Measurements from ENCODE around the gene FILIP1. TPM values are rescaled to one million over a fixed set of nuclear protein-coding genes. Genes with fewer than 3 reads are reported as not detected.
"Not testable (repeated sequence)": the region's sequence is repeated elsewhere in the genome, so short reads cannot be mapped to it uniquely, and the experiment has no call there.

The FILIP1 gene
- total RNA-seq, 2 experiments from 2014 or later: not detected

DNA sequence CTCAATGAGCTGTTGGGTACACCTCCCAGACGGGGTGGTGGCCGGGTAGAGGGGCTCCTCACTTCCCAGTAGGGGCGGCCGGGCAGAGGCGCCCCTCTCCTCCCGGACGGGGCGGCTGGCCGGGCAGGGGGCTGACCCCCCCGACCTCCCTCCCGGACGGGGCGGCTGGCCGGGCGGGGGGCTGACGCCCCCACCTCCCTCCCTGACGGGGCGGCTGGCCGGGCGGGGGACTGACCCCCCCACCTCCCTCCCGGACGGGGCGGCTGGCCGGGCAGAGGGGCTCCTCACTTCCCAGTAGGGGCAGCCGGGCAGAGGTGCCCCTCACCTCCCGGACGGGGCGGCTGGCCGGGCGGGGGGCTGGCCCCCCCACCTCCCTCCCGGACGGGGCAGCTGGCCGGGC is 52.1 kb downstream of the FILIP1 start:
- intact Hi-C loops (cut with micrococcal nuclease); CTCF ChIA-PET; H3K27me3 Mint-ChIP-seq; DNase-seq; H3K27ac Mint-ChIP-seq; H3K4me1 Mint-ChIP-seq (ENCODE audit: low read depth); H3K36me3 Mint-ChIP-seq; POLR2A ChIA-PET; H3K4me3 Mint-ChIP-seq; H3K9me3 Mint-ChIP-seq: not testable (repeated sequence)

DNA sequence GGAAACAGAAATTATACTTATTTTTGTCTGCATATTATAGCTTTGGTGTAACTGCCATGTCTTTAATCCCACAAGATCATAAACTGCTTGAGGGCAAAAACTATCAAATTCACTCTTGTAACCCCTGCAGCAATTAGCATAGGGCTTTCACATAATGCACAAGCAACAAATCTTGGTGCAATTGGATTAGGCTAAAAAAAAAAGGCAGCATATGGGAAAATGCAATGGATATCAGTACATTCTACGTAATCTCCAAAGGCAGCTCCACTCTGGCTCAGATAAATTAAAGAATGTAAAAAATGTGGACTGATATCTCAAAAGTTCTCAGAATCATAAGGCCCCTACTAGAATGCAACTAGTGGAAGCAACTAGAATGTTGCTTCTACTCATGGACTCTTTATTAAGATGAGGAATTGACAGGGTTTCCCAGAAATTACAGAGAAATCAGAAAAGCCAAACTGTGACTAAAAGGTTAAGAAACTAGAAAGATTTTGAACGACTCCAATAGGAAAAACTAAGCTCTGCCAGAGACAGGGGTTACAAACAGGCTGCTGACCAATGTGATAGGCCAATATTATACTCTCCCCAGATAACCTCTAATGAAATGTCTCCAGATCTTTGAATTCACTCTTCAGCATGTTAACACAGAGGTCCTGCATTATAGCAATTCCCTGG is 55.0 kb downstream of the FILIP1 start:
- CTCF ChIA-PET: no interaction called here
- Mint-ChIP-seq H3K4me3 (no peak overlapping the region), H3K27me3 (peaks cover 12% of the 10 kb centered on the region), H3K36me3 (no peaks in the 10 kb centered on the region), H3K4me1 (ENCODE audit: low read depth) (no peaks in the 10 kb centered on the region), H3K9me3 (no peaks in the 10 kb centered on the region), H3K27ac (no peak overlapping the region)
- POLR2A ChIA-PET: no interaction called here
- intact Hi-C loops (cut with micrococcal nuclease): no loop called here
- no peak for DNase-seq

DNA sequence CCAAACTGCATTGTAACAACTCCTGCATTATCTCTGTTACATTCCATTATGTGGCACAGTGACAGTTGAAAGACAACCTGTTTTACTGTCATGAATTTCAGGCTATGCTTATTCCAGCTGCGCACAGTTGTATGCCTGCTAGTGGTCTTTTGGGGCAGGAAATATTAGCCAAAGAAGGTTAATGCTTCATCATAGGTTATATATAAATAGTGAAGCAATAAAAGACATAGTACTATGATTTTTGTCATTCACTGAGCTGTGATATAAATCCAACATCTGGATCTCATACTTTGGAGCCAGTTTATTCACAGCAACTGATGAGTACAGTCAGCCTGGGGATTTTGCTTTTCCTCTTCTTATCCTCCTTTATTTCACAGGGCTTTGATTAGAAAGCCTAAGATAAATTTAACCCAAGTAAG is 55.6 kb downstream of the FILIP1 start:
- DNase-seq: no peak
- H3K36me3 Mint-ChIP-seq: no peaks in the 10 kb centered on the region
- H3K27me3 Mint-ChIP-seq: peaks cover 12% of the 10 kb centered on the region
- ChIA-PET CTCF (no interaction called here), POLR2A (no interaction called here)
- intact Hi-C loops (cut with micrococcal nuclease): no loop called here
- H3K27ac Mint-ChIP-seq: no peak overlapping the region
- H3K4me3 Mint-ChIP-seq: no peak overlapping the region
- no peaks in the 10 kb centered on the region for H3K4me1 Mint-ChIP-seq (ENCODE audit: low read depth)
- H3K9me3 Mint-ChIP-seq: no peaks in the 10 kb centered on the region

- Mint-ChIP-seq H3K4me3 (no peak overlapping the region), H3K27me3 (peaks cover 14% of the 10 kb centered on the region), H3K4me1 (ENCODE audit: low read depth) (no peaks in the 10 kb centered on the region), H3K27ac (no peak overlapping the region), H3K9me3 (no peaks in the 10 kb centered on the region), H3K36me3 (no peaks in the 10 kb centered on the region)
- DNase-seq: no peak
- ChIA-PET POLR2A (no interaction called here), CTCF (no interaction called here)
- intact Hi-C loops (cut with micrococcal nuclease): no loop called here
Measured at GRCh38 chr6:75437421-75437891, 56.1 kb downstream of the FILIP1 start.

DNA sequence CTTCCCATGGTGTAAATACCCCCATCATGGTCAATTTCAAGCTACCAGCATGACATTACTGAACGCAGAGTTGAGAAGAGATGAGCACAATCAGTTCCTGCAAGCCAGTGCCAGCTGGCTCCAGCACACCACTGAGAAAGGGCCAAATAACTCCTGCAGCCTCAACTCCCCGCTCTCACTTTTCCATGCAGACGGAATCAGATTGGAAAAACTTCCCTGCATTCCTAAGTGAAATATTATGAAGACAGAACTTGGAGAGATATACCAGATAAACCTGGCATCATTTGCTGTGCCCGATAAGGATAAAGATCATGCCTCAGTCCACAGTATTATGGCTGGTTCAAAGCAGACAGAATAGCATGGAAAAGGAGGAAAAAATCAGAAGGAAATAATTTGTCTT is 56.7 kb downstream of the FILIP1 start:
- Mint-ChIP-seq H3K4me3 (no peak overlapping the region), H3K36me3 (no peaks in the 10 kb centered on the region), H3K4me1 (ENCODE audit: low read depth) (no peaks in the 10 kb centered on the region), H3K9me3 (no peaks in the 10 kb centered on the region), H3K27ac (no peak overlapping the region), H3K27me3 (peaks cover 14% of the 10 kb centered on the region)
- POLR2A ChIA-PET: no interaction called here
- intact Hi-C loops (cut with micrococcal nuclease): no loop called here
- no peak for DNase-seq
- CTCF ChIA-PET: no interaction called here

- H3K4me1 Mint-ChIP-seq (ENCODE audit: low read depth); H3K4me3 Mint-ChIP-seq; intact Hi-C loops (cut with micrococcal nuclease): not testable (repeated sequence)
Measured at GRCh38 chr6:75432809-75433208, 60.8 kb downstream of the FILIP1 start.

DNA sequence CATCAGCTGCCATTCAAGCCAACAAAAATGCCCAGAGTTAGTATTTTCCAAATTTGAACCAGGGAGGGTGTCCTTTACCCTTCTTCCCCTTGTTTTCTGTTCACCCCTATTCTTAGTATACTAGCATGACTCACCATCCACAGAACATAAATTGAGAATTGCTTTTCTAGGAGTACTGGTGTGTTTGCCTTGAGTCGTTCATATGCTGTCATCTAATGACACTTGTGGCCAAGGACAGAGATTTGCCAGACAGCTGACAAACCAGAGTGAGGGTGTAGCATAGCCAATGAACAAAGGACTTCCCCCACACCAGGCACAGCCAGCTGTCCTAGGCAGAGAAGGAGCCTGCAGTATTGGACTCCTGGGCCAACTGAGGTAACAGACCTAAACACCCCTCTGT is 62.2 kb downstream of the FILIP1 start:
- Mint-ChIP-seq H3K27me3 (peaks cover 13% of the 10 kb centered on the region), H3K36me3 (no peaks in the 10 kb centered on the region), H3K4me3 (no peak overlapping the region), H3K27ac (no peak overlapping the region), H3K9me3 (no peaks in the 10 kb centered on the region), H3K4me1 (ENCODE audit: low read depth) (no peaks in the 10 kb centered on the region)
- POLR2A ChIA-PET: no interaction called here
- intact Hi-C loops (cut with micrococcal nuclease): no loop called here
- DNase-seq: no peak
- CTCF ChIA-PET: no interaction called here

More at GRCh38 chr6:75432809-75433208, 60.8 kb downstream of the FILIP1 start:
- CTCF ChIA-PET, H3K27ac Mint-ChIP-seq, DNase-seq, POLR2A ChIA-PET, H3K36me3 Mint-ChIP-seq, H3K9me3 Mint-ChIP-seq: not testable (repeated sequence)
- peaks cover 14% of the 10 kb centered on the region for H3K27me3 Mint-ChIP-seq

- Mint-ChIP-seq H3K9me3 (no peaks in the 10 kb centered on the region), H3K4me1 (ENCODE audit: low read depth) (no peaks in the 10 kb centered on the region), H3K27me3 (peaks cover 10% of the 10 kb centered on the region), H3K4me3 (no peak overlapping the region), H3K27ac (no peak overlapping the region), H3K36me3 (no peaks in the 10 kb centered on the region)
- ChIA-PET POLR2A (no interaction called here), CTCF (no interaction called here)
- intact Hi-C loops (cut with micrococcal nuclease): no loop called here
- DNase-seq: no peak
Measured at GRCh38 chr6:75430631-75431325, 62.8 kb downstream of the FILIP1 start.

- no peak for DNase-seq
- intact Hi-C loops (cut with micrococcal nuclease): no loop called here
- H3K36me3 Mint-ChIP-seq: no peaks in the 10 kb centered on the region
- H3K27me3 Mint-ChIP-seq: peaks cover 2% of the 10 kb centered on the region
- no peak overlapping the region for H3K27ac Mint-ChIP-seq
- H3K9me3 Mint-ChIP-seq: no peaks in the 10 kb centered on the region
- POLR2A ChIA-PET: no interaction called here
- CTCF ChIA-PET: no interaction called here
- H3K4me1 Mint-ChIP-seq (ENCODE audit: low read depth): peaks cover 10% of the 10 kb centered on the region
- H3K4me3 Mint-ChIP-seq: no peak overlapping the region
Measured at GRCh38 chr6:75429061-75429703, 64.4 kb downstream of the FILIP1 start.

GRCh38 chr6:75428204-75428603 is 65.4 kb downstream of the FILIP1 start:
- POLR2A ChIA-PET: no interaction called here
- intact Hi-C loops (cut with micrococcal nuclease): no loop called here
- H3K4me3 Mint-ChIP-seq: no peak overlapping the region
- no peaks in the 10 kb centered on the region for H3K36me3 Mint-ChIP-seq
- no peak for DNase-seq
- no peak overlapping the region for H3K27ac Mint-ChIP-seq
- no peaks in the 10 kb centered on the region for H3K9me3 Mint-ChIP-seq
- H3K27me3 Mint-ChIP-seq: peaks cover 2% of the 10 kb centered on the region
- CTCF ChIA-PET: no interaction called here
- peaks cover 10% of the 10 kb centered on the region for H3K4me1 Mint-ChIP-seq (ENCODE audit: low read depth)

DNA sequence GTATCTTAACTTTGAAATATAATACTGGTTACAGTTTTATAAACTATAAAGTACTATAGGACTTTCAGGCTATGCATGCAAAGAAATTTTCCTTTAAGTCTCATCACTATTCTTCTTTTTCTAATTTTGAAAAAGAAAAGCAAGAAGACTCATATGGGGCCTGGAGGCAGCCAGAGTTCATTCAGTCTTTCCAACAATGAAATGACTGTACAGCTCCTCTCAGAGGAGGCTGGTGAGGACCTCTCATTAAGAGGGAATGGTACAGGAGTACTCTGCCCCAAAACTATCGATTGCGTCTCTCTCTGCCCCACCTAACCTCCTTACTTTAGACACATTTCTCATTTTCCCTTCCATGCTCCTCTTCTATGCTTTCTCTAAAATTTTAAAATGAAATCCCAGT is 66.3 kb downstream of the FILIP1 start:
- no peaks in the 10 kb centered on the region for H3K27me3 Mint-ChIP-seq
- H3K4me1 Mint-ChIP-seq (ENCODE audit: low read depth): peaks cover 10% of the 10 kb centered on the region
- no peaks in the 10 kb centered on the region for H3K9me3 Mint-ChIP-seq
- H3K36me3 Mint-ChIP-seq: no peaks in the 10 kb centered on the region
- DNase-seq: no peak
- H3K27ac Mint-ChIP-seq: no peak overlapping the region
- intact Hi-C loops (cut with micrococcal nuclease): no loop called here
- ChIA-PET POLR2A (no interaction called here), CTCF (no interaction called here)
- H3K4me3 Mint-ChIP-seq: no peak overlapping the region

DNA sequence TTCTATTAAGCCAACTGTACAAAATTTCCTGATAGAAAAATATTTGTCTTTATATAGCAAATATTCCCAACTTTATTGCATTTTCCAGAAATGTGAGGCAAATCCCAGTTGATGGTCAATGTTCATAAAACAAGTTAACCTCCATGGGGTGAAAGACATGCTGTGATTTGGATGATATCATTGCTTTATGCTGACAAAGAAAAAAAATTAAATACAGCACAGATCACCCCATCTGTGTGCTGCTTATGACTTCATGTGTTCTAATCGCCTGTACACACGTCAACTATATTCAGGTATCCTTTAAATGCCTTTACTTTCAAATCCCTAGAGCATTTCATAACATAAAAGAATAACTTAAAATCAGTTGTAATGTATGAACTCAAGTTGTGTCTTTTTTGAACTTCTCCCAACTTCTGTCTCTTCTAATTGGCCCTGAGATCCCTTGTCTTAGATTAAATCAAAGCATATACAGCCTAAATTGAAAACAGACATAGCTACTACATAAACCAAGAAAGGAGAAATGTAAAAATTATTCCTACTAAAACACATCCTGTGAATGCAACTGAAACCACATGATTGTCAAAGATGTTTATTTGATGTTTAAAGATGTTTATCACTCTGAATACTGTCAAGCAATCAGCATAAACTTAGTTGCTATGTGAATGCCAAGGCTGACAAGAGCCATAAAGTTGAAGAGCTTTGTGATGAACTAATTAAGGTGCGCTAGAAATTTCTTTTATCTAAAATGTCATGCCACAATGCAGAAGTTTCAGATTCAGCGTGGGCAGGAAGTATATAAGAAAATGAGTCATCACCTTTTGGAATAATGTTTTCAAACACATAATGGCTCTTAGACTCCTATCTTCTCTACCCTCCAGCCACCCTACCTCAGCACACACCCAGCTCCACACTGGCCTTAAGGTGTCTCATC is 68.7 kb downstream of the FILIP1 start:
- Mint-ChIP-seq H3K27me3 (no peaks in the 10 kb centered on the region), H3K36me3 (no peaks in the 10 kb centered on the region), H3K27ac (no peak overlapping the region), H3K4me3 (no peak overlapping the region), H3K9me3 (no peaks in the 10 kb centered on the region), H3K4me1 (ENCODE audit: low read depth) (peaks cover 10% of the 10 kb centered on the region)
- no peak for DNase-seq
- ChIA-PET CTCF (interaction anchor here (1.0 kb wide), 1 partner anchor 57 kb away, joined by 3 read pairs; no protein-coding TSS in a partner anchor), POLR2A (no interaction called here)
- intact Hi-C loops (cut with micrococcal nuclease): no loop called here

Measured in activated CD4-positive, alpha-beta memory T cell treated with anti-CD3 and anti-CD28 coated beads for 36 hours (primary cell).